ELR (cell line): ENCODE data around the gene KIF24.
"Not testable (repeated sequence)": the region's sequence is repeated elsewhere in the genome, so short reads cannot be mapped to it uniquely, and the experiment has no call there.

ENCODE experiments used
- DNase-seq: peaks from one replicate; pipeline ENCODE4 v3.0.0-alpha.2; 2015; ENCODE audit warnings: low read depth

The KIF24 gene

DNA sequence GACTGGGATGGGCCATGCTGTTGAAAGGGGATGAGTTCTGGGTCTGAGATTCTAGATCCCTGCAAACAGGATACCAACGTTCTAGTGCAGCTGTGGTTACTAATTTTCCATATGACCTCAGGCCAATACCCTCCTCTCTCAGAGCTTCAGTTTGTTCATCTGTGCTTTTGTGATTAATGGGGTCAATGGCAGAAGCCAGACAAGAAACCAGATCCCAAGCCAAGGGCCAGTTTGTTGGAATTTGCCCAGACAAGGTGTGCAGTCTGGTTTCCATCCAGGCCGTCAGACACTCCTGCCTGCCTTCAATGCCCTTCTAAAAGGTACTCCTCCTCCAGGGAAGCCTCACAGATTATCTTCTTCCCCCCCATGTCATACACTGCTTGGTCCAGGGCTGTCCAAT, 36.2 kb upstream of the KIF24 start:
- DNase-seq, result no peak

DNA sequence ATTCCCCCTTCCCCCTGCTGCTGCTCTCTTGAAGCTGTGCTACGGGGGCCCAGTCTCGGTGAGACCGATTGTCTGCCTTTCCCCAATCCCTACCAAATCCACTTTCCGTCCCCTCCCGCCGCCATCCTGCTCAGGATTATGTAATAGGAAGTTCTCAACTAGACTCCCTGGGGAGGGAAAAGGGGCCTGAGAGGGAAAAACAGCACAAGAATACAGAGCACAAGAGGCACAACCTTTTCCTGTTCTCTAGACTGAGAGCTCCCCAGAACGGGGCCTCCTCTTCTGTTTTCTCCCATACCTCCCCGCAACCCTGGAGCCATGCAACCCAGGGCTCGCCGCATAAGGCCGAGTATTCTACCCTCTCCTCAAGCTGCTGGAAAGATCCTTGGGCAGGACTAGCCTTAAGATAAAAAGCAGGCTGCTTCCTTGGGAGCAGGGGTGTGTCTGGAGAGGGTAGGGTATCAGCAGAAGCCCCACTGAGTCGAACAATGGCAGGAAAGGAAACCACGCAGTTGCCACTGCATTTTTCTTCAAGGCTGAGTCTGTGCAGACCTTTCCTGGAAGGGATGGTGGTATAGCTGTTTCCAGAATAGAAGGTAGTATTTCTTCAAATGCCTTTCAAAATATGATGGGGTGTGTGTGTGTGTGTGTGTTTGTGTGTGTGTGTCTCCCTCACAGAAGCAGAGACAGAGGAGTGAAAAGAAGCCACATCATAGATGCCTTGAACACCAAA, 34.7 kb upstream of the KIF24 start:
- DNase-seq, result no peak

DNA sequence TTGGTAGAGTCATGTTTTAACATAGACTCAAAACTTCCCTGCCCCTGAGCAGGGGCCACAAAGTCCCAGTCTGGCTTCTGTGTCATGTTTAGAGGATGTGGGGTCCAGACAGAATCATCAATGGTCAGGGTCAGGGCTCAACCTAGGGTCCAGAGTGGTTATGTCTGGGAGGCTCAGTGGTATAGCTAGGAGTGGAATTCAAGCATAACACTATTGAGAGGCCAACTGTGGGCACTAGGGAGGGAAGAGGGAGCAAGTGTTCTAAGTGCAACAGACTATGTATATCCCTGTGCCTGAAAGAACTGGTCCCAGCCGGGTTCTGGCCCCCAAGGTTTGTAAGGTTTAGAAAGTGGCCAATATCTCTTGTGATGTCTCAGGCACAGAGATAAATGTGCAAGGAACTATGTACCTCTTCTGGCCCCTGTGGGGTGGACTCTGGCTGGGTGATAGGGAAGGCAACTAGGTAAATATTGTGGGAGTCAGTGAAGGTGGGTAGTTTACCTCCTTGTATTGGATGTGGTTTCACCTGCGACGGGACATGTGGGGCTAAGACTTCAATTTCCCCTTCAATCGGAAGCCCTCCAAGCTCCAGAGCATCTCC, 33.6 kb upstream of the KIF24 start:
- DNase-seq, result no peak

DNA sequence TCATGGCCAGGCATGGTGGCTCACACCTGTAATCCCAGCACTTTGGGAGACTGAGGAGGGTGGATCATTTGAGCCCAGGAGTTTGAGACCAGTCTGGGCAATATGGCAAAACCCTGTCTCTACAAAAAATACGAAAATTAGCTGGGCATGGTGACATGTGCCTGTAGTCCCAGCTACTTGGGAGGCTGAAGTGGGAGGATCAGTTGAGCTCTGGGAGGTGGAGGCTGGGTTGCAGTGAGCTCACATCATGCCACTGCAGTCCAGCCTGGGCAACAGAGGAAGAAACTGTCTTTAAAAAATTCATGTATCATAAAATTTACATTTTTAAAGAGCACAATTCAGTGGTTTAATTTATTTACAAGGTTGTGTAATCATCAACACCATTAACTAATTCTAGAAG, 23.9 kb upstream of the KIF24 start:
- DNase-seq, result not testable (repeated sequence)

DNA sequence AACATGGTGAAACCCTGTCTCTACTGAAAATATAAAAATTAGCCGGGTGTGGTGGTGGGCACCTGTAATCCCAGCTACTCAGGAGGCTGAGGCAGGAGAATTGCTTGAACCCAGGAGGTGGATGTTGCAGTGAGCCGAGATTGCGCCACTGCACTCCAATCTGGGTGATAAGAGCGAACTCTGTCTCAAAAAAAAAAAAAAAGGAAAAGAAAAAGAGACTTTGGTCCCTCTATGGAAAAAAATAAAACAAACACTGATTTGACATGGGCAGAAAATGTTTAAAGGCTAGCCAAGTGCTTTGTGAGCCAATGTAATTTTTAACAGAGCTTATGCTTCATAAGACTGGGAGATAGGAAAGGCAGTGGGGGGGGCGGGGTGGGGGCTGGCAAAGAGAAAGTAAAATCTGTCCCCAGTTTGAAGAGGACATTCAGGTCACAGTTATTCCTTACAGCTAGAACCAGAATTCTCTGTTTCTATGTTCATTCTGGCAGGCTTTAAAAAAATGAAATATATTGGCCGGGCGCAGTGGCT, 23.1 kb upstream of the KIF24 start:
- not testable (repeated sequence) for DNase-seq

DNA sequence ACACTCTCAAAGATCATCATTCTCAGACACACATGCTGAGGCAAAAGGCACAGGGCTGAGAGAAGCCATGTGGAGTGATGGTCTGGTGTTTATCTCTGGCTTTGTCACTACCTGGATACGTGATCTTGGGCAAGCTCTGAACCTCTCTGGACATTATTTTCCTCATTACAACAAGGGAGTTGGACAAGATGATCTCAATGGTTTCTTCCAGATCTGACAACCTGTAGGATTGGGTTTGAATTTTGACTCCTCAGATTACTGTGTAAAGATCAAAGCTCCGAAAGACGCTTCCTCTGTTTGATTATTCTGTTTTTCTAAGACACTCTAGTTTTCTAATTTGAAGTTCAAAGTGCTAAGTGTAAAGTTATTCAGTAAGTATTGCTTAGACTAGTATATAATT, 20.3 kb upstream of the KIF24 start:
- DNase-seq, result no peak

DNA sequence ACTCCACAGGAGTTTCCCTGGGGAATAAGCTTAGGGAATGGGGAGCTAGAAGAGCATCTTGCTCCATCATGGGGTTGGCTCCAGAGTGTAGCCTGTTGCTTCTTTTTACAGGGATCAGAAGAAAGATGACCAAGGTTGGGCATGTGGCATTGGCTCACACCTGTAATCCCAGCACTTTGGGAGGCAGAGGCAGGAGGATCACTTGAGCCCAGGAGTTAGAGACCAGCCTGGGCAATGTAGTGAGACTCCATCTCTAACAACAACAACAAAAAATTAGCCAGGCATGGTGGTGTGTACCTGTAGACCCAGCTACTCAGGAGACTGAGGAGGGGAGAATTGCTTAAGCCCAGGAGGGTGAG, 18.7 kb upstream of the KIF24 start:
- DNase-seq, result no peak

DNA sequence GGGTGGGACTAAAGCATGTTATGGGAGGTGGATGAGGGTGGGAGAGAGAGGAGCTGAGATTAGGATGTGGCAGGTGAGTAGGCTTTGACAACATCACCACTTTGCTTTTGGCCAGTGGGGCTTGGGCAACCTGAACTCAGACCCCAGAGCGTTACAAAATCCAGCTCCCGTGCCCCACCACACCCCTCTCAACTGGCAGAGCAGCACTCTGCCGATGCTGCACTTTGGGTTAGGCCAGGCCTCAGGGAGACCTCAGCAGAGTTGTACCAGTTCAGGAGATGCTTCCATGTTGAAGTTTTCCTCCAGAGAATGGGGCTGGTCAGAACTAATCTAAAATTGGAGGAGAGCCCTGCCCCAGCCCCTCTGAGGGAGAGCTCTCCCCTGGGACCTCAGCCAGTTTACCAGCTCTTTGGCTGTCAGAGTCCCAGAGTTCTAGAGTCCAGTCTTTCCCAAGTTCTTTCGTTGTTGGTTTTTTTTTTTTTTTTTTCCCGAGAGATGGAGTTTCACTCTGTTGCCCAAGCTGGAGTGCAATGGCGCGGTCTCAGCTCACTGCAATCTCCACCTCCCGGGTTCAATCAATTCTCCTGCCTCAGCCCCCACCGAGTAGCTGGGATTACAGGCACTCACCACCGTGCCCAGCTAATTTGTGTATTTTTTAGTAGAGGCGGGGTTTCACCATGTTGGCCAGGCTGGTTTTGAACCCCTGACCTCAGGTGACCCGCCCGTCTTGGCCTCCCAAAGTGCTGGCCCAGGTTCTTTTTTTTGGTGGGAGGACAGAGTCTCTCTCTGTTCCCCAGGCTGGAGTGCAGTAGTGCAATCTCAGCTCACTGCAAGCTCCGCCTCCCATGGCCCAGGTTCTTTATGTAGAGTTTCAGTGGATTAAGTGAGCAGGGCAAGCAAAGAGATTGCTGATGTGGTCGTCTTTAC, 18.1 kb upstream of the KIF24 start:
- no peak for DNase-seq

DNA sequence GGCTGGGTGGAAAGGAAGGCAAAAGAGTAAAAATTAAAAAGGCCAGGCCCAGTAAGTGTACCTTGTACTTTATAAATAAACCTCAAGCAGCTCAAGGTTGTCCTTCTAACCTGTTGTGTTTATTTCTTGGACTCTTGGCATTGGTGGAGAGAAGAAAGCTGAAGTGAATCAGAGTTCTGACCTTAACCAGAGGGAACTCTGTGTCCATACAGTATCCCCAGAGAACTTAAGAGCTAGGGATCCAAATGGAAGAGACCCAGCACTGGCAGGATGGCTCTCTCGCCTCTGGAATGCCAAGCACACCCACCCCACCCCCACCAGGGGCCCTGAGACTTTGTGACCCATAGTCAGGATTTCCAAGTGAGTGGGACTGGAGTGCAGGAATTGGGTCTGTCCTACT, 14.5 kb upstream of the KIF24 start:
- DNase-seq, result no peak

DNA sequence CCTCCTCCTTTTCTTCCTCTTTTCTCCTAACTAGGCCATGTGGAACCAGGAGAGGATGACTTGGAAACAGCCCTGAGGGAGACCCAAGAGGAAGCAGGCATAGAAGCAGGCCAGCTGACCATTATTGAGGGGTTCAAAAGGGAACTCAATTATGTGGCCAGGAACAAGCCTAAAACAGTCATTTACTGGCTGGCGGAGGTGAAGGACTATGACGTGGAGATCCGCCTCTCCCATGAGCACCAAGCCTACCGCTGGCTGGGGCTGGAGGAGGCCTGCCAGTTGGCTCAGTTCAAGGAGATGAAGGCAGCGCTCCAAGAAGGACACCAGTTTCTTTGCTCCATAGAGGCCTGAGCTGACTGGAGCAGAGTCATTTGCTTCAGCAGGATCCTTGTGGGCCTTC, 14.0 kb upstream of the KIF24 start:
- no peak for DNase-seq

DNA sequence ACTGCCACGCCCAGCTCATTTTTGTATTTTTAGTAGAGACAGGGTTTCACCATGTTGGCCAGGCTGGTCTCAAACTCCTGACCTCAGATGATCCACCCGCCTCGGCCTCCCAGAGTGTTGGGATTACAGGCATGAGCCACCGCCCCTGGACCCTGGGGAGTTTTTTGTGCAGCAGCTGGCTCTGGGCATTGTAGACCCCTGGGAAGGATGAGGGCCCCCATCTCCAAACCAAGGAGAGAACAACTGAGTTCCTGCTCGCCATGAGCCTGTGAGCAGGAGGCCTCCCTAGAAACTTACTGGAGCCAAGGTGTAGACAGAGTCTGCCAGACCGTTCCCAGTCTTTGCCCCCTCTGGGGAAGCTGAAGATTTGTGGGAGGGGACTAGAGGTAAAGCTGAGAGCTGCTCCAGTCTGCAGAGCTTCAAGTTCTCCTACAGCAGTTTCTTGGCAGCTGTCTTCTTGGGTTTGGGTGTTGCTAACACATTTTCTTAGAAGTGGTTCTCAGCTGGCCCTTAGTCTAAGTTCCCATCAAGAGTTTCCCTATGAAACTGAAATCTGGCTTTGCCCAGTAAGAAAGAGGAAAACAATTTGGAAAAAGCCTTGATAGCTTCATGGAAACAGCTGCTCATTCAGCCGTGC, 12.7 kb upstream of the KIF24 start:
- no peak for DNase-seq

DNA sequence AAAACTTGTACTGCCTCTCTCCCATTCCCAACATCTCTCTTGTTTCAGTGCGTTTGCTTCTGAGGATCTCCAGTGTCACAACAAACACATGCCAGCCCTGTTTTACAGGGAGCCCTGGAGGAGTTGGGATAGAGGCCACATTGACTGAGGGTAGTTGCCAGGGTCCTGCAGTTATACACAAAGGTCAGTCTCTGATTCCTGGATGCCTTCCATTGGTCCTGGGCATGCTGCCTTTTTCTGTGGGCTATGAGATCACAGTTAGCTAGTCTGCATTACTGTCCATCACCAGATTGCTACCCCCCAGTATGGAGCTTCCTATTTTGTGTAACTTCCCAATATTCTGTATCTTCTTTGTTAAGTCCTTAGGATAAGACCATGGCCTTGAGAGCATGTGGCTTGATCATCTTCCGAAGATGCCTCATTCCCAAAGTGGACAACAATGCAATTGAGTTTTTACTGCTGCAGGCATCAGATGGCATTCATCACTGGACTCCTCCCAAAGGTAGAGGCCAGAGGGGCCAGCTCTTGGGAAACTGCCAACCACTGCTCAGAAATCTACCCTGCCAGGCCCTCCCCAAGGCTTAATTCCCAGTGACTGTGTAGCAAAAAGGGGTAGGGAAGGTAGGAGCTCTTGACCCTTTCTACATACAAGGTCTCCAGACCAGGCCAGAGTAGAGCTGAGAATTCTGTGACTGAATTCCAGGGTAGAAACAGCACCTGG, 9.8 kb upstream of the KIF24 start:
- DNase-seq, result no peak

DNA sequence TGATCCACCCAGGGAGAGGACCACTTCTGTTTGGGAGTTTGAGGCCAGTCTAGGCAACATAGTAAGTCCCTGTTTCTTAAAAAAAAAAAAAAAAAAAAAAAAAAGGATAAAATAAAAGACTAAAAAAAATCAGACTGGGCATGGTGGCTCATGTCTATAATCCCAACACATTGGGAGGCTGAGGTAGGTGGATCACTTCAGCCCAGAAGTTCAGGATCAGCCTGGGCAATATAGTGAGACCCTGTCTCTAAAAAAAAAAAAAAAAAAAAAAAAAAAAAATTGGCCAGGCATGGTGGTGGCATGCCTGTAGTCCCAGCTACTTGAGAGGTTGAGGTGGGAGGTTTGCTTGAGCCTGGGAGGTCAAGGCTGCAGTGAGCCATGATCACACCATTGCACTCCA, 9.0 kb upstream of the KIF24 start:
- not testable (repeated sequence) for DNase-seq

DNA sequence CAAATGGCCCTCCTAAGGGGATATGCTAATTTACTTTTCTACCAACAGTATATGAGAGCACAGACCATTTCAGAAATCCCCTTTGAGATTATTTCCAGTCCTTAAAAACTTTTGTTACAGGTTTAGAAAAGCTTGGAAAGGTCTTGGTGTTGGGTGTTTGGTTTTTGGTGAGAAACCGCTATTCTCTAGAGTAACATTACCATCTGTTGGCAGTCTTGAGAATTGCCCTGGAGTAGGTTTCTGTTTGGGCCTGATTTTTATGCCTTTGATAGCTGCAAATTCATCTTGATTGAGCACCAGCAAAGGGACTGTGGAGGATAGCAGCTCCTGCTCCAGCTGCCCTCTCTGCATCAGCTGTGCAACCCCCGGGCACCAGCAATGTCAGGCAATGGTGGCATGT, 8.3 kb upstream of the KIF24 start:
- peak; percentile 15 for DNase-seq

DNA sequence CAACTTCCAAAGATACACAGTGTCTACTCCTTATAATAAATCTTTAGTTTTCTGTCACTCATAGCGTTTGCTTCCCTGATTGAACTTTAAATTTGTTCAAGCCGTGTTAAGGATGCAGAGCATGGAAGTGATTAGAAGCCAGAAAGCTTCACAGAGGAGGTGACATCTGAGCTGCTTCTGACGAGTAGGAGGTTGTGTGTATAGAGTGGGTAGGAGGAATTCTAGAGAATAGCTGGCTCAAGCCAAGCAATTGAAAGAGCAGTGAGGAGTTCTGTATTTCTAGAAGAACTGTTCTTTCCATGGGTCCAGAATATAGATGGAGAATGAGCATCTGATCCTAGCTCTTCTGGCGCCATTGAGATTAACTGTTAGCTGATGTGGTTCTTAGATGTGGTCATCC, 6.3 kb upstream of the KIF24 start:
- no peak for DNase-seq

DNA sequence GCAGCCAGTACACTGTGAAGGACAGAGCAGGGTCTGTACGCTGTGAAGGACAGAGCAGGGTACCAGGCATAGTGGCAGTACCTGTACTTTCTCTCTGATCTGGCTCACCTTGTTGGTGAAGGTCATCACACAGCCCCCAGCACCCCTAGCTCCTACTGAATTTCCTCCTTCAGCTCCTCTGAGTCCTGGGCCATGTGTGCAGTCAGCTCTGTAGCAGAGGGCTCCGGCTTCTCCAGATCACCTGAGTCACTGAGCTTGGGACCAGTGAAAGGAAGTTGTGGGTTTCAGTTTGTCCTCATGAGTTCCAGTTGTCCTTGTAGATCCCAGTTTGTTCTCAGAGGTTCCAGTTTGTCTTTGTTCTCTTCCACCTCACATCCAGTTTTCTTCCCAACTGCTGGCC, 5.8 kb upstream of the KIF24 start:
- DNase-seq, result no peak

DNA sequence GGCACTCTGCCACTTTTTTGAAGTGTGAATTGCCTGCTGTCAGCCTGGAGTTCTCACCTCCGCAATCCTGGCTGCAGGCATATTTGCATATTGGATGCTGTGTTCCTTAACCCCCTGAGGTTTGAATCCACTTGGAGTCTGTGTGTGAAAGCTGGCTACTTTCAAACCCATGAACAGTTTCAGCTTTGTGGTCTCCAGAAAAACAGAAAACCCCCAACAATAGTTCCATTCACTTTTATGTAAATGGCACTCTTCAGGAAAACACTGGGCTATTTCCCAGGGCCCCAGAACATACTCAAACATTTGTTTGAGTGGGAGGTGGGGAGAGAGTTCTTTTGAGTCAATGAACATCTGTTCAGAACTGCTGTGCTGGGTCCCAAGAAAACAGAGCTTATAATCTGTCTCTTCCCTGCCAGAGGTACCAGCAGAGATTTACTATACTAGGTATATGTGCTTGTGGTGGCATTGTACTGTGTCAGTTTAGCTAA, 5.3 kb upstream of the KIF24 start:
- no peak for DNase-seq

DNA sequence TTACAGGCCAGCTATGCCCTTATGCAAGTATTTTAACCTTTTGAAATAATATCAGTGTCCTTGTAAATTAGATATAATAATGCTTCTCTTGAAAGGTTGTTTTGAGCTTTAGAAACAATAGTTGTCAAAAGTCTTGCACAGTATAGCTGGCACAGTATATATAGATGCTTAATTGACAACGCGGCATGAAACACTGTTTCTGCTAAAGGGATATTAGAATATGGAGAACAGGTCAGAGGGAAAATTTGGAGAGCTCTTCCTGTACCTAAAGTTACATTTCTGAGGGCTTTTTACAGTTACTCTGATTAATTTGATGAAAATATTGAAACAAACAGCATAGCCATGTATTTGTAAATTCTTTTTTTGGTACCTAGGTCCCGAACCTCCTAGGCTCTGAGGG, 4.8 kb upstream of the KIF24 start:
- DNase-seq, result no peak

DNA sequence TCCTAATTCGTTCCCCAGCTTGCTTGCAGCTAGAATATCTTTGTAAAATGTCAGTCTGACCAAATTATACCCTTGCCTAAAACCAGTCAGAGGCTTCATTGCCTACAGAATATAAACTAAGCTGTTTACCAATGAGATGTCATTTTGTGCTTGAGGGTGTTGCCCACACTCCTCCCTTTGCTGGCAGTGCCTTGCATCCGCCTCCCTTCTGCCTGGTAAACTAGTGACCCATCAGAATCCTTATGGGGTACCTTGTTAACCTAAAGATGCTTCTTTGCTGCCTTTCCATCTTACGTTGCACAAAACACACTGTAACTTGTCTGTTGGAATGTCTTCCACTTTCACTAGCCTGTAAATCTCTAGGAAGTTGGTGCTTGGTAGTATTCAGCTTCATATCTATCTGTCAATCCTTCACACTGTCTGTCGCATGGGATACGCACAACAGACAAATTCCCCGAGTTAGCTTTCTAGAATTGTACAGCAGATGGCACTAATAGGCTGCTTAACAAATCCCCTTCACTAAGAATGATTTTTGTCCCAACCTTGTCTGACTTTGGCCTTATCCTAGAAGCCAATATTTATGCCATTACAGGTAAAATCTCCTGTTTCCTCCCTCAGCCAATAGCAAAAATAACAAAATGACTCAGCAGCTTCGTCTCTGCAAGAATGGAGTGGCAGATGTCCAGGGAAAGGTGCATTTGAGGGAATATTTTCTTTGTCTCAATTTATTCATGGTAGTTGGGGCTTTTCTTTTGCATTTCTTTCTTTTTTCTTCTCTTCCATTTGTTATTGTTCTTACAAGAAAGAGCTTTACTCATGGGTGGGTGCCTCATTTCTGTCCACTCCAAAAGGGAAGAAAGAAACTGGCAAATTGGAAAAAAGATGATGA, 3.3 kb upstream of the KIF24 start:
- peak; percentile 53 for DNase-seq

DNA sequence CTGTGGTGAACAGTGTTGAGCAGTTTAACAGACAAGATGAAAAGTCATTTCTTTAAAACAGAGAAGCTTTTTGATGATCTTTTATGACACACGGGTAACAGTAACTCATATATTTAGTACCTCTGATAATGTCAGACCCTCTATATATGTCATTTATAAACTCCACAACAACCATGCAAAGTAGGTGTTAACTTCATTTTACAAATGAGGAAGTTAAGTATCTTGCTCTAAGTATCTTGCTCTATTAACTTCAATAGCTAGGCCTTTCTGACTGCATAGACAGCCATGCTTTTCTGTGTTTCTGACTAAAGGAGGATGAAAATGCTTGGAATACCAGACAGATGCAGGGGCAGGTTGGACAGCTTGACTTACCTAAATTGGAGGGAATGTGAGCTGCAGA, 2.1 kb upstream of the KIF24 start:
- DNase-seq, result no peak
